Fibroblast of pulmonary artery (primary cell): ENCODE results near the gene ROCK2.

Source experiments
- DNase-seq: peaks from one replicate; pipeline ENCODE4 v3.0.0-alpha.2; 2010; ENCODE audit warnings: low read depth
- H3K4me3 ChIP-seq: replicated peaks from 2 replicates; pipeline ENCODE4 v1.5.1; 2011; ENCODE audit warnings: low read depth, mild to moderate bottlenecking, control low read depth, low read length, moderate library complexity
- CTCF ChIP-seq: IDR thresholded peaks from 2 replicates; pipeline ENCODE4 v1.5.1; 2011; ENCODE audit warnings: mild to moderate bottlenecking, control low read depth, low read length, inconsistent platforms; ENCODE audit errors: missing control alignments

The ROCK2 gene

GRCh38 chr2:11201969-11202368 is 142.5 kb downstream of the ROCK2 start:
- DNase-seq: no peak
- H3K4me3 ChIP-seq: no peak overlapping the region
- no peak for TF ChIP-seq CTCF

- TF ChIP-seq CTCF: no peak
- no peak for DNase-seq
- H3K4me3 ChIP-seq: no peak overlapping the region
Observed at GRCh38 chr2:11200651-11201050, 143.8 kb downstream of the ROCK2 start.

GRCh38 chr2:11196246-11196645 is 148.2 kb downstream of the ROCK2 start:
- DNase-seq: no peak
- H3K4me3 ChIP-seq: no peak overlapping the region
- no peak for TF ChIP-seq CTCF

GRCh38 chr2:11187731-11188130 is 156.7 kb downstream of the ROCK2 start:
- DNase-seq: no peak
- H3K4me3 ChIP-seq: no peak overlapping the region
- no peak for TF ChIP-seq CTCF

- TF ChIP-seq CTCF: no peak
- H3K4me3 ChIP-seq: no peak overlapping the region
- peak; percentile 81 for DNase-seq
Observed at GRCh38 chr2:11187083-11187619, 157.3 kb downstream of the ROCK2 start.

GRCh38 chr2:11186145-11186544 is 158.3 kb downstream of the ROCK2 start:
- H3K4me3 ChIP-seq: no peak overlapping the region
- TF ChIP-seq CTCF: no peak
- no peak for DNase-seq

GRCh38 chr2:11182951-11183350 is 161.5 kb downstream of the ROCK2 start:
- TF ChIP-seq CTCF: no peak
- H3K4me3 ChIP-seq: no peak overlapping the region
- no peak for DNase-seq
